ENCODE results near the gene ATP5PO. TPM values are rescaled to one million over a fixed set of nuclear protein-coding genes. Genes with fewer than 3 reads are reported as not detected.

ATP5PO gene
- polyA plus RNA-seq, 1 of the 3 experiments (the other 2 are of a cell fraction) = 148 TPM

GRCh38 chr21:33924766-33925100 is 9.1 kb upstream of the ATP5PO start:
- H2AFZ ChIP-seq (ENCODE audit: low read depth) = no peak overlapping the region
- TF ChIP-seq RAD21 (IDR thresholded peaks at IDR 0.05; ENCODE audit: low read length) (0 out of 2 replicates have a peak, but pooled peaks have one; percentile 2), JUND (IDR thresholded peaks at IDR 0.05) (no peak)
- H4K20me1 ChIP-seq (ENCODE audit: insufficient read depth) = no peaks in the 10 kb centered on the region
- CTCF ChIA-PET = interaction anchor here (0.6 to 4.4 kb wide), 50 partner anchors 8 to 717 kb away, joined by 3 to 407 read pairs (median 6); partner anchors contain the start of genes ATP5PO, MRPS6 and SLC5A3
- no peaks in the 10 kb centered on the region for H3K36me3 ChIP-seq (replicated peaks in 1 of 2; ENCODE audit: control insufficient read depth in 1 of 2, insufficient read depth in 2 of 2, low read length in 1 of 2)
- H3F3A ChIP-seq (replicated peaks; ENCODE audit: insufficient read depth) = no peaks in the 10 kb centered on the region
- no peak overlapping the region; a peak in 1 of 4 replicates for H3K27ac ChIP-seq (ENCODE audit: low read depth in 2 of 2, low read length in 1 of 2)
- H3K9ac ChIP-seq = no peak overlapping the region
- H3K4me3 ChIP-seq (ENCODE audit: low read depth in 2 of 2, low read length in 1 of 2) = no peak overlapping the region
- DNase-seq = peak; percentile 32
- H3K9me3 ChIP-seq = no peaks in the 10 kb centered on the region
- no peaks in the 10 kb centered on the region for H3K9me2 ChIP-seq
- WGBS (ENCODE audit: low lambda C conversion rate) = 92% methylated on average over 2 of the region's 3 CpGs
- H3K4me2 ChIP-seq = no peak overlapping the region
- POLR2A ChIA-PET = no interaction called here
- no peaks in the 10 kb centered on the region for H3K27me3 ChIP-seq (ENCODE audit: insufficient read depth)
- no peaks in the 10 kb centered on the region for H3K79me2 ChIP-seq (ENCODE audit: insufficient read depth)
- H3K4me1 ChIP-seq (ENCODE audit: control insufficient read depth in 1 of 2, insufficient read depth in 2 of 2, low read depth in 1 of 2, low read length in 1 of 2) = peaks cover 5 to 10% of the 10 kb centered on the region in 2 experiments; a peak in 1 of 4 replicates

- peak; percentile 79 for DNase-seq
- no peaks in the 10 kb centered on the region for H3K79me2 ChIP-seq (ENCODE audit: insufficient read depth)
- peak overlapping the region; percentile 17; the same call in 1 of the 2 replicates for H3K4me2 ChIP-seq
- no peaks in the 10 kb centered on the region for H3K36me3 ChIP-seq (replicated peaks in 1 of 2; ENCODE audit: control insufficient read depth in 1 of 2, insufficient read depth in 2 of 2, low read length in 1 of 2)
- CTCF ChIA-PET = interaction anchor here (0.6 to 4.4 kb wide), 92 partner anchors 9 to 717 kb away, joined by 3 to 407 read pairs (median 4); partner anchors contain the start of genes ATP5PO, MRPS6 and SLC5A3
- no peaks in the 10 kb centered on the region for H3K9me3 ChIP-seq
- H3K4me1 ChIP-seq (ENCODE audit: control insufficient read depth in 1 of 2, insufficient read depth in 2 of 2, low read depth in 1 of 2, low read length in 1 of 2) = peaks cover 5 to 10% of the 10 kb centered on the region in 2 experiments; a peak in 1 of 4 replicates
- POLR2A ChIA-PET = no interaction called here
- no peak overlapping the region; a peak in 1 of 4 replicates for H3K4me3 ChIP-seq (ENCODE audit: low read depth in 2 of 2, low read length in 1 of 2)
- H3K27ac ChIP-seq (ENCODE audit: low read depth in 2 of 2, low read length in 1 of 2) = no peak overlapping the region; a peak in 1 of 4 replicates
- 29% methylated on average over 12 of the region's 13 CpGs for WGBS (ENCODE audit: low lambda C conversion rate)
- H3F3A ChIP-seq (replicated peaks; ENCODE audit: insufficient read depth) = no peaks in the 10 kb centered on the region
- no peaks in the 10 kb centered on the region for H4K20me1 ChIP-seq (ENCODE audit: insufficient read depth)
- TF ChIP-seq GATA2 (CRISPR knock-in tag; IDR thresholded peaks at IDR 0.05) = no peak; the same call in 1 of the 2 replicates
- no peak for TF ChIP-seq USF1 (IDR thresholded peaks at IDR 0.05; ENCODE audit: borderline replicate concordance, low read depth)
- no peak for TF ChIP-seq POLR2AphosphoS5 (IDR thresholded peaks at IDR 0.05; ENCODE audit: low read depth, low read length)
- no peak for TF ChIP-seq USF2 (IDR thresholded peaks at IDR 0.05; ENCODE audit: borderline replicate concordance, low read depth, low read length)
- no peak for TF ChIP-seq JUND (IDR thresholded peaks at IDR 0.05)
- no peak for TF ChIP-seq MXI1 (IDR thresholded peaks at IDR 0.05; ENCODE audit: low read depth, low read length)
- no peak for TF ChIP-seq NRF1 (IDR thresholded peaks at IDR 0.05; ENCODE audit: low read depth, low read length)
- TF ChIP-seq TEAD4 (IDR thresholded peaks at IDR 0.05; ENCODE audit: borderline replicate concordance, insufficient read depth) = no peak
- peak; percentile 99 for TF ChIP-seq RAD21 (IDR thresholded peaks at IDR 0.05; ENCODE audit: low read length)
- TF ChIP-seq FOXJ3 (CRISPR knock-in tag; IDR thresholded peaks at IDR 0.05) = no peak
- no peak for TF ChIP-seq IRF3 (IDR thresholded peaks at IDR 0.05; ENCODE audit: low read depth, low read length)
- TF ChIP-seq CTCF (IDR thresholded peaks at IDR 0.05) = peak; percentile 92
- TF ChIP-seq CHD2 (IDR thresholded peaks at IDR 0.05; ENCODE audit: low read length, partially characterized antibody) = no peak
- no peak for TF ChIP-seq EZH2phosphoT487 (IDR thresholded peaks at IDR 0.05; ENCODE audit: borderline replicate concordance, low read depth)
- no peak for TF ChIP-seq FOSL2 (IDR thresholded peaks at IDR 0.05; ENCODE audit: borderline replicate concordance, low read depth)
- no peak for TF ChIP-seq TCF12 (IDR thresholded peaks at IDR 0.05)
- TF ChIP-seq GABPA (IDR thresholded peaks at IDR 0.05; ENCODE audit: low read depth) = no peak
- no peak for TF ChIP-seq RCOR1 (IDR thresholded peaks at IDR 0.05; ENCODE audit: low read length)
- 0 out of 2 replicates have a peak, but pooled peaks have one; percentile 28 for TF ChIP-seq MAX (IDR thresholded peaks at IDR 0.05; ENCODE audit: low read depth)
- TF ChIP-seq ELF1 (IDR thresholded peaks at IDR 0.05) = no peak
- no peak for TF ChIP-seq RFX5 (IDR thresholded peaks at IDR 0.05; ENCODE audit: low read length)
- no peak for TF ChIP-seq EP300 (IDR thresholded peaks at IDR 0.05; ENCODE audit: borderline replicate concordance in 1 of 2, low read depth in 1 of 2, low read length in 1 of 2)
- TF ChIP-seq SMC3 (IDR thresholded peaks at IDR 0.05; ENCODE audit: low read depth, low read length) = peak; percentile 99
- no peak overlapping the region for H2AFZ ChIP-seq (ENCODE audit: low read depth)
- H3K27me3 ChIP-seq (ENCODE audit: insufficient read depth) = no peaks in the 10 kb centered on the region
- no peak overlapping the region for H3K9ac ChIP-seq
- H3K9me2 ChIP-seq = no peaks in the 10 kb centered on the region
Observed at GRCh38 chr21:33924079-33924765, 8.6 kb upstream of the ATP5PO start.

All from SK-N-SH (cell line).